Parathyroid adenoma (tissue), 2 donors: Measurements from ENCODE around the gene QSOX2.
A peak's percentile ranks its signal among the peaks of the same experiment; 100 is the strongest.

Experiments
- H2AFZ ChIP-seq: fragments of 300-600 bp; sonication (generic); one replicate; pipeline ENCODE4 v1.7.0; 2017; ENCODE audit warnings: antibody characterized with exemption, mild to moderate bottlenecking
- H3K27ac ChIP-seq: fragments of 300-600 bp; sonication (generic); one replicate; pipeline ENCODE4 v1.7.0; 2017
- H3K27me3 ChIP-seq: fragments of 300-600 bp; sonication (generic); one replicate; pipeline ENCODE4 v1.7.0; 2017; ENCODE audit warnings: low read length; ENCODE audit not compliant: control insufficient read depth, insufficient read depth
- H3K36me3 ChIP-seq: fragments of 300-600 bp; sonication (generic); one replicate; pipeline ENCODE4 v1.7.0; 2017; ENCODE audit warnings: low read length; ENCODE audit not compliant: control insufficient read depth, insufficient read depth
- H3K4me1 ChIP-seq: fragments of 300-600 bp; sonication (generic); one replicate; pipeline ENCODE4 v1.7.0; 2017; ENCODE audit warnings: control low read depth
- H3K4me2 ChIP-seq: fragments of 300-600 bp; sonication (generic); one replicate; pipeline ENCODE4 v1.7.0; 2017; ENCODE audit warnings: low read length
- H3K4me3 ChIP-seq: fragments of 300-600 bp; sonication (generic); one replicate; pipeline ENCODE4 v1.7.0; 2017; ENCODE audit warnings: low read depth, low read length
- H3K79me2 ChIP-seq: fragments of 300-600 bp; sonication (generic); one replicate; pipeline ENCODE4 v1.7.0; 2017; ENCODE audit warnings: control low read depth
- H3K9ac ChIP-seq: fragments of 300-600 bp; sonication (generic); one replicate; pipeline ENCODE4 v1.7.0; 2017; ENCODE audit warnings: mild to moderate bottlenecking
- H3K9me3 ChIP-seq: fragments of 300-600 bp; sonication (generic); one replicate; pipeline ENCODE4 v1.7.0; 2017; ENCODE audit warnings: low read length; ENCODE audit not compliant: control insufficient read depth
- TF ChIP-seq, protein P1 (sequence below): fragments of 300-600 bp; sonication (generic); IDR thresholded peaks from one replicate; pipeline ENCODE4 v1.7.0; 2017; ENCODE audit warnings: antibody characterized with exemption, mild to moderate bottlenecking
- donor health status: primary hyperparathyroidism.

Gene QSOX2

DNA sequence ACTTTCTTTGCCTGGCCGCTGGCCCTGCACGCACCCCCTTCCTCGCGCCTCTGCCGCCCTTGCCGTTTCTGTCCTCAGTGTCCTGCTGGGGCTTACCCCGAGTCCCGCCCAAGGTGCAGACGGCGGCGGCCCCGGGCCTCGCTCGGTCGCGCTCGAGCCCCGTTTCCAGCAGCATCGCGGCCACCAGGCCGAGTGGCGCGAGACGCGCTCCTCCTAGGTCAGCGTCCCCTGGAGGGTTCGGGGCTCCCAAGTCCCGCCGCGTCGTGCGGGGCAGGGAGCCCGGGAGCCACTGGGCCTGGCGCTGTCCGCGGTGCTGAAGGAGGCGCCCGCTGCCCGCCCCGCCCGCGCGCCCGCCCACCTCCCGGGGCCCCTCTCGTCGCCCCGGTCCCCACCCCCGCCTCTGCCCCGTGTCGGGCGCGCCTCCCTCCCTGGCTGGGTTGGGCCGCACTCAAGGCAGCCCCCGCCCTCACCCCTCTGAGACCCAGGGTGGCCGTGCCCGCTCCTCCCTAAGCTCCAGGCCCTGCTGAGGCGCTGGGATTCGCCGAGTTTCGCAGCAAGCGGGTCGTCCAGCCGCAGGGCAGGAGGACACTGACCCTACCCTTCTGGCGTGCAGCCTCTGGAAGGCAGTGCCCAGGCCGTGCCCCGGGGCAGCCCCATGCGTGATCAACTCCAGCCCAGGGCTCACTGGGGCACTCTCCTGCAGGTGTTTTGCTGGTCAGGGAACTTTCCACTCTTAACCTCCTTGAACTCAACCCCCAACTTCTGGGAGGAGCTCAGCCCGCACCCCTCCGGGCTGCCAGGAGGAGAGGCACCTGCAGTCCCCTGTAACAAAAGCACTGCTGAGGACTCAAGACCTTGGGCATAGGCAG is 40.5 kb downstream of the QSOX2 start, which contains the start of gene LHX3:
TSS of gene LHX3 (minus strand) at position 291 of the 869 bp plus-strand sequence. CDS start at position 175, 116 bp downstream.
- H3K4me3 ChIP-seq, result no peak within 1 kb of the TSS
- H3K9me3 ChIP-seq, result no peaks in the 10 kb centered on the region
- peaks cover 8% of the 10 kb centered on the region for H3K27me3 ChIP-seq
- TF ChIP-seq, protein P1, sequence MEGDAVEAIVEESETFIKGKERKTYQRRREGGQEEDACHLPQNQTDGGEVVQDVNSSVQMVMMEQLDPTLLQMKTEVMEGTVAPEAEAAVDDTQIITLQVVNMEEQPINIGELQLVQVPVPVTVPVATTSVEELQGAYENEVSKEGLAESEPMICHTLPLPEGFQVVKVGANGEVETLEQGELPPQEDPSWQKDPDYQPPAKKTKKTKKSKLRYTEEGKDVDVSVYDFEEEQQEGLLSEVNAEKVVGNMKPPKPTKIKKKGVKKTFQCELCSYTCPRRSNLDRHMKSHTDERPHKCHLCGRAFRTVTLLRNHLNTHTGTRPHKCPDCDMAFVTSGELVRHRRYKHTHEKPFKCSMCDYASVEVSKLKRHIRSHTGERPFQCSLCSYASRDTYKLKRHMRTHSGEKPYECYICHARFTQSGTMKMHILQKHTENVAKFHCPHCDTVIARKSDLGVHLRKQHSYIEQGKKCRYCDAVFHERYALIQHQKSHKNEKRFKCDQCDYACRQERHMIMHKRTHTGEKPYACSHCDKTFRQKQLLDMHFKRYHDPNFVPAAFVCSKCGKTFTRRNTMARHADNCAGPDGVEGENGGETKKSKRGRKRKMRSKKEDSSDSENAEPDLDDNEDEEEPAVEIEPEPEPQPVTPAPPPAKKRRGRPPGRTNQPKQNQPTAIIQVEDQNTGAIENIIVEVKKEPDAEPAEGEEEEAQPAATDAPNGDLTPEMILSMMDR, result no peak
- H2AFZ ChIP-seq, result no peak within 1 kb of the TSS
- no peak within 1 kb of the TSS for H3K9ac ChIP-seq
- H3K79me2 ChIP-seq, result no peaks in the 10 kb centered on the region
- H3K36me3 ChIP-seq, result no peaks in the 10 kb centered on the region
- H3K4me2 ChIP-seq, result no peak within 1 kb of the TSS
- no peak within 1 kb of the TSS for H3K27ac ChIP-seq
- no peaks in the 10 kb centered on the region for H3K4me1 ChIP-seq

- peaks cover 8% of the 10 kb centered on the region for H3K27me3 ChIP-seq
- no peaks in the 10 kb centered on the region for H3K9me3 ChIP-seq
- no peaks in the 10 kb centered on the region for H3K4me1 ChIP-seq
- H3K36me3 ChIP-seq, result no peaks in the 10 kb centered on the region
- H3K4me2 ChIP-seq, result no peak overlapping the region
- H2AFZ ChIP-seq, result no peak overlapping the region
- H3K27ac ChIP-seq, result no peak overlapping the region
- TF ChIP-seq, protein P1, result no peak
- H3K4me3 ChIP-seq, result no peak overlapping the region
- no peak overlapping the region for H3K9ac ChIP-seq
- no peaks in the 10 kb centered on the region for H3K79me2 ChIP-seq
Measured at GRCh38 chr9:136204145-136204805, 41.3 kb downstream of the QSOX2 start.

DNA sequence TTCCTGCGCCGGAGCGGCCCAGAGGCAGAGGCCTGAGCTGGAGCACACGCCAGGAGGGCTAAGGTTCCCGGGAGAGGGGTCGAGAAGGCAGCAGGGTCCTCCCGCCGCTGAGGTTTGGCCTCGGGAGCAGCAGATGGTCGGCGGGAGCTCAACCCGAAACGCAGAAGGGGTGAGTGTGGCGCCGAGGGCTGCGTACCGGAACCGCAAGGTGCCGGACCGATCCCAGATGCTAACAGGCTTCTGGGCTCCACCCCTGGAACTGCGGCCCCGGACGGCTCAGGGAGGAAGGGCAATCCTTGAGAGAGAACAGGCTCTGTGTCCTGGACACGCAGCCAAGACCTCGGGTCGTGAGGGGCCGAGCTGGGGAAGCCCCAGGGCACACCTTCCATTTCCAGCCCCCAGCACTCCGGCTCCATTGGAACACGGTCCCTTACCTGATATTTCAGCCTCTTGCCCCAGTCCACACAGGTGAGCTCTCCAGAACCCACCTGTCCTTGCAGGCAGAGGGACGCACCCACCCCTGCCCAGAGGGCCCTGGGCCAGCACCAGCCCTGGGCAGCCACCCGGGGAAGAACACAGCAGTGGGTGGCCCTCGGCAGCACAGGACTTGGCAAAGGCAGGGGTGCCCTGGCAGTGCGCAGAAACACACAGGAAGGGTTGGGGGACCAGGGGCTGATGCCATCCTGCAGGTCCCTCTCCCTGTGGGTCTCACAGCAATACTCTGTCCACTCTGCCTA is 42.0 kb downstream of the QSOX2 start:
- Histone ChIP-seq H3K9ac (no peak overlapping the region), H3K9me3 (no peaks in the 10 kb centered on the region), H2AFZ (peak overlapping the region; percentile 42), H3K27me3 (peaks cover 8% of the 10 kb centered on the region), H3K4me1 (no peaks in the 10 kb centered on the region), H3K79me2 (no peaks in the 10 kb centered on the region), H3K27ac (no peak overlapping the region), H3K4me3 (no peak overlapping the region), H3K4me2 (no peak overlapping the region), H3K36me3 (no peaks in the 10 kb centered on the region)
- TF ChIP-seq, protein P1, result no peak

DNA sequence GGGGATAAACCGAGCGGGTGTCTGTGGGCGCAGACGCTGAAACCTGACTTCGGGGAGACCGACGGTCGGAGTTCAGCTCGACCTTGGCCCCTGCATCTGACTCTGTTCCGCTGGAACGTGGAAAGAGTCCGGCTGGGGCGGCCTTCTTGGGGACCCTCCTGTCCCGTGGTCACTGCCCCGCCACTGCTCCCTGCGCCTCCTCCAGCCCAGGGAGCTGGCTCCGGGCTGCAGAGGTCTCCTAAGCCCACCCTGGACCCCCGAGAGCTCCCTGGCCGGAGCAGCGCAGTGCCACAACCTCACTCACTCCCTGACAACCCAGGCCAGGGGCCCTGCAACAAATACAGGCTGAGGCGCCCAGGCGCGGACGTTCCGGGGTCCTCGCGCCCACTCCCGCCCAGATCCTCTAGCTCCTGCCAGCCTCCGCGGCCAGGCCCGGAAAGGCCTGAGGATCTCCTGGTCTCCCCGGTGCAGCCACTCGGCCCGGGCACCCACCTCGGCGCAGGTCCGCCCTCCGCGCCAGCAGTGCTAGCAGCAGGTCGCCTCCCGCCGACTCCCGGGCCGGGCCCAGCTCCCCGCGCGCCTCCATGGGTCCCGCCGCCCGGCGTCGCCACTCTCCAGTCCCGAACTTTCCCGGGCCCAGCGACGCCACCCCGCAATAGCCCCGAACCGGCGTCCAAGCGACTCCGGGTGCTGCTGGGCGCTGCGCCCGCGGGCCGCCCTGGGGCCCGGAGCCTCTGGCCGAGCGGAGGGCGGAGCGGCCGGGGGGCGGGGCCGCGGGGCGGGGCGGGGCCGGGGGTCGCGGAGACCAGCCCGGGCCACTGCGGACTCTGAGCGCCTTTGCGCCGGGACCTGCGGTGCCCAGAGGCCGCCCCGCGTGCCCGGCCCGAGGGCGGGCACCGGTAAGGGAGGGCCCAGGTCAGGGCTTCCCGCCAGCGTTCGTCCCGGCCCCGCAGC is 42.9 kb downstream of the QSOX2 start:
- H3K27ac ChIP-seq, result no peak overlapping the region
- H3K27me3 ChIP-seq, result peaks cover 8% of the 10 kb centered on the region
- H3K9me3 ChIP-seq, result no peaks in the 10 kb centered on the region
- H3K36me3 ChIP-seq, result no peaks in the 10 kb centered on the region
- H3K4me1 ChIP-seq, result no peaks in the 10 kb centered on the region
- H3K4me2 ChIP-seq, result no peak overlapping the region
- TF ChIP-seq, protein P1, result no peak
- H2AFZ ChIP-seq, result peak overlapping the region; percentile 42
- no peaks in the 10 kb centered on the region for H3K79me2 ChIP-seq
- H3K4me3 ChIP-seq, result no peak overlapping the region
- no peak overlapping the region for H3K9ac ChIP-seq
